ENCODE measurements around the gene HACD2.

The HACD2 gene

GRCh38 chr3:123590685-123591450 is 6.0 kb upstream of the HACD2 start:
- Histone ChIP-seq H3K9me3 (ENCODE audit: control insufficient read depth, insufficient read depth, low read depth, low read length) (no peaks in the 10 kb centered on the region), H3K4me1 (ENCODE audit: control insufficient read depth, insufficient read depth, low read length) (no peaks in the 10 kb centered on the region), H3K27ac (ENCODE audit: extremely low read depth, low read depth, low read length) (no peak overlapping the region), H3K36me3 (ENCODE audit: control insufficient read depth in 2 of 2, insufficient read depth in 1 of 2, low read length in 2 of 2) (peaks cover 0 to 12% of the 10 kb centered on the region in 2 experiments; a peak in 1 of 3 replicates), H3K4me3 (ENCODE audit: low read depth, low read length) (no peak overlapping the region)
- POLR2A ChIA-PET, result no interaction called here
- TF ChIP-seq ZNF830 (tag by site-specific recombination; IDR thresholded peaks at IDR 0.05; ENCODE audit: low read depth) (no peak), ZNF645 (tag by site-specific recombination; IDR thresholded peaks at IDR 0.05) (no peak), ZNF529 (tag by site-specific recombination; IDR thresholded peaks at IDR 0.05; ENCODE audit: insufficient replicate concordance) (peak; percentile 14), ZNF174 (tag by site-specific recombination; IDR thresholded peaks at IDR 0.05) (no peak), ZNF146 (tag by site-specific recombination; IDR thresholded peaks at IDR 0.05) (no peak), SALL2 (tag by site-specific recombination; IDR thresholded peaks at IDR 0.05; ENCODE audit: borderline replicate concordance) (no peak), ZNF585B (tag by site-specific recombination; IDR thresholded peaks at IDR 0.05) (0 out of 2 replicates have a peak, but pooled peaks have one; percentile 24), TRIM28 (IDR thresholded peaks at IDR 0.05; ENCODE audit: borderline replicate concordance, low read length) (peak; percentile 54; the same call in 1 of the 2 replicates), SETDB1 (IDR thresholded peaks at IDR 0.05; ENCODE audit: insufficient read length, low read length) (peak; percentile 95), ZNF501 (tag by site-specific recombination; IDR thresholded peaks at IDR 0.05) (no peak), ZNF626 (tag by site-specific recombination; IDR thresholded peaks at IDR 0.05) (0 out of 2 replicates have a peak, but pooled peaks have one; percentile 39), ZFP69B (tag by site-specific recombination; IDR thresholded peaks at IDR 0.05) (no peak), ZNF274 (IDR thresholded peaks at IDR 0.05; ENCODE audit: low read length) (no peak), ZNF274 (tag by site-specific recombination; IDR thresholded peaks at IDR 0.05; ENCODE audit: borderline replicate concordance) (0 out of 2 replicates have a peak, but pooled peaks have one; percentile 25), ZNF549 (tag by site-specific recombination; IDR thresholded peaks at IDR 0.05) (no peak), ZNF677 (tag by site-specific recombination; IDR thresholded peaks at IDR 0.05) (0 out of 2 replicates have a peak, but pooled peaks have one; percentile 2)
- CTCF ChIA-PET, result no interaction called here

GRCh38 chr3:123587401-123587800 is 2.5 kb upstream of the HACD2 start:
- POLR2A ChIA-PET, result no interaction called here
- CTCF ChIA-PET, result interaction anchor here (1.5 kb wide), 1 partner anchor 55 kb away, joined by 4 read pairs; no protein-coding TSS in a partner anchor
- Histone ChIP-seq H3K36me3 (ENCODE audit: control insufficient read depth in 2 of 2, insufficient read depth in 1 of 2, low read length in 2 of 2) (peaks cover 0 to 12% of the 10 kb centered on the region in 2 experiments; a peak in 1 of 3 replicates), H3K9me3 (ENCODE audit: control insufficient read depth, insufficient read depth, low read depth, low read length) (no peaks in the 10 kb centered on the region), H3K4me1 (ENCODE audit: control insufficient read depth, insufficient read depth, low read length) (peaks cover 3% of the 10 kb centered on the region; the same call in 1 of the 2 replicates), H3K4me3 (ENCODE audit: low read depth, low read length) (no peak overlapping the region), H3K27ac (ENCODE audit: extremely low read depth, low read depth, low read length) (no peak overlapping the region)
- TF ChIP-seq MEIS1 (CRISPR knock-in tag; IDR thresholded peaks at IDR 0.05; ENCODE audit: borderline replicate concordance), result no peak
- TF ChIP-seq ZBTB21 (tag by site-specific recombination; IDR thresholded peaks at IDR 0.05), result no peak
- TF ChIP-seq ZNF837 (tag by site-specific recombination; IDR thresholded peaks at IDR 0.05), result no peak
- no peak for TF ChIP-seq ZNF248 (tag by site-specific recombination; IDR thresholded peaks at IDR 0.05)
- no peak for TF ChIP-seq ZNF76 (tag by site-specific recombination; IDR thresholded peaks at IDR 0.05; ENCODE audit: borderline replicate concordance, low read depth)
- no peak for TF ChIP-seq ZNF571 (tag by site-specific recombination; IDR thresholded peaks at IDR 0.05)
- no peak for TF ChIP-seq GLI4 (tag by site-specific recombination; IDR thresholded peaks at IDR 0.05)
- no peak for TF ChIP-seq ZNF19 (tag by site-specific recombination; IDR thresholded peaks at IDR 0.05; ENCODE audit: low read depth)
- TF ChIP-seq KLF1 (tag by site-specific recombination; IDR thresholded peaks at IDR 0.05), result no peak
- TF ChIP-seq, protein P1, sequence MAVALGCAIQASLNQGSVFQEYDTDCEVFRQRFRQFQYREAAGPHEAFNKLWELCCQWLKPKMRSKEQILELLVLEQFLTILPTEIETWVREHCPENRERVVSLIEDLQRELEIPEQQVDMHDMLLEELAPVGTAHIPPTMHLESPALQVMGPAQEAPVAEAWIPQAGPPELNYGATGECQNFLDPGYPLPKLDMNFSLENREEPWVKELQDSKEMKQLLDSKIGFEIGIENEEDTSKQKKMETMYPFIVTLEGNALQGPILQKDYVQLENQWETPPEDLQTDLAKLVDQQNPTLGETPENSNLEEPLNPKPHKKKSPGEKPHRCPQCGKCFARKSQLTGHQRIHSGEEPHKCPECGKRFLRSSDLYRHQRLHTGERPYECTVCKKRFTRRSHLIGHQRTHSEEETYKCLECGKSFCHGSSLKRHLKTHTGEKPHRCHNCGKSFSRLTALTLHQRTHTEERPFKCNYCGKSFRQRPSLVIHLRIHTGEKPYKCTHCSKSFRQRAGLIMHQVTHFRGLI (tag by site-specific recombination; IDR thresholded peaks at IDR 0.05), result no peak
- TF ChIP-seq ZBTB17 (tag by site-specific recombination; IDR thresholded peaks at IDR 0.05), result no peak
- no peak for TF ChIP-seq ZXDB (tag by site-specific recombination; IDR thresholded peaks at IDR 0.05)
- TF ChIP-seq, protein P2, sequence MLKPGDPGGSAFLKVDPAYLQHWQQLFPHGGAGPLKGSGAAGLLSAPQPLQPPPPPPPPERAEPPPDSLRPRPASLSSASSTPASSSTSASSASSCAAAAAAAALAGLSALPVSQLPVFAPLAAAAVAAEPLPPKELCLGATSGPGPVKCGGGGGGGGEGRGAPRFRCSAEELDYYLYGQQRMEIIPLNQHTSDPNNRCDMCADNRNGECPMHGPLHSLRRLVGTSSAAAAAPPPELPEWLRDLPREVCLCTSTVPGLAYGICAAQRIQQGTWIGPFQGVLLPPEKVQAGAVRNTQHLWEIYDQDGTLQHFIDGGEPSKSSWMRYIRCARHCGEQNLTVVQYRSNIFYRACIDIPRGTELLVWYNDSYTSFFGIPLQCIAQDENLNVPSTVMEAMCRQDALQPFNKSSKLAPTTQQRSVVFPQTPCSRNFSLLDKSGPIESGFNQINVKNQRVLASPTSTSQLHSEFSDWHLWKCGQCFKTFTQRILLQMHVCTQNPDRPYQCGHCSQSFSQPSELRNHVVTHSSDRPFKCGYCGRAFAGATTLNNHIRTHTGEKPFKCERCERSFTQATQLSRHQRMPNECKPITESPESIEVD (tag by site-specific recombination; IDR thresholded peaks at IDR 0.05), result no peak
- no peak for TF ChIP-seq ZNF112 (tag by site-specific recombination; IDR thresholded peaks at IDR 0.05)

Measured in HEK293 (cell line).